Neutrophil (primary cell): ENCODE measurements around the gene C11orf16.
"Not testable (repeated sequence)": the region's sequence is repeated elsewhere in the genome, so short reads cannot be mapped to it uniquely, and the experiment has no call there.

Experiments
- H3K27ac ChIP-seq: fragments of 200-600 bp; sonication (generic); 2 replicates; pipeline ENCODE4 v1.5.1; 2016; ENCODE audit warnings: mild to moderate bottlenecking, moderate library complexity
- H3K27me3 ChIP-seq: fragments of 200-600 bp; sonication (generic); 2 replicates; pipeline ENCODE4 v1.6.0; 2016; ENCODE audit warnings: mild to moderate bottlenecking
- H3K36me3 ChIP-seq: fragments of 200-600 bp; sonication (generic); 2 replicates; pipeline ENCODE4 v1.5.1; 2017
- H3K4me1 ChIP-seq, 2 experiments: fragments of 200-600 bp in 1 of 2; sonication (generic) in 1 of 2; 1 replicate in 1 of 2; 2 replicates in 1 of 2; pipeline versions ENCODE4 v1.5.1 to v1.6.1; 2013 to 2016; ENCODE audit warnings: low read depth in 1 of 2, low read length in 1 of 2, mild to moderate bottlenecking in 1 of 2, moderate library complexity in 1 of 2; ENCODE audit not compliant: control insufficient read depth in 1 of 2, insufficient read depth in 1 of 2
- H3K4me3 ChIP-seq, 2 experiments: fragments of 200-600 bp in 1 of 2; sonication (generic) in 1 of 2; 1 replicate in 1 of 2; 2 replicates in 1 of 2; pipeline ENCODE4 v1.5.1; 2013 to 2016; ENCODE audit warnings: low read depth in 1 of 2, low read length in 1 of 2, mild to moderate bottlenecking in 1 of 2, moderate library complexity in 1 of 2
- H3K9me3 ChIP-seq: fragments of 200-600 bp; sonication (generic); 2 replicates; pipeline ENCODE4 v1.5.1; 2016
- TF ChIP-seq, protein P1 (sequence below): fragments of 200-600 bp; sonication (generic); IDR thresholded peaks from 2 replicates; pipeline ENCODE4 v1.5.1; 2016; ENCODE audit warnings: antibody characterized with exemption

C11orf16 gene, protein sequence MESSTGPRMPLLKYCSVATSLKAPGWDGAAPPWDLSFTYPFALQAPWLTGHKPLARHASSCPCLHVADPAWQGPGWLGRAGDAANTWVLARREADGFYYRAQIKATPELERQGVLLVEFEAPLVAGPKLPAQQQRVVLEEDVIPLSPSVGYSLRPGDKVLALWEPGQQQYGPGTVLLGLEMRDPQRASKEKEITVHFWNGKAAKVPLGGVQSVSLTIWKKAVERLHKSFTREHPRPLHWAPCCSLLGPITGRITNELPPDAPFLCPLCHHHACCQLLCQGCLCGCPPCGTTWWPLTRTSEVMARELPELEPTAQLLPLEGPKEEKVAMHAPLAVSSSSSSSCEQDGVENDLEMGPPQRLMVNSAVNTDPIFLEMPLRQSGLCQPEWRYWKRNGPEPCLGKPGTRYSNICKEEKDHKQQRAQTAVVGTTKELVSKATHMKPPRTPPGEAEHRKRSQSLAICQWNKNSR

DNA sequence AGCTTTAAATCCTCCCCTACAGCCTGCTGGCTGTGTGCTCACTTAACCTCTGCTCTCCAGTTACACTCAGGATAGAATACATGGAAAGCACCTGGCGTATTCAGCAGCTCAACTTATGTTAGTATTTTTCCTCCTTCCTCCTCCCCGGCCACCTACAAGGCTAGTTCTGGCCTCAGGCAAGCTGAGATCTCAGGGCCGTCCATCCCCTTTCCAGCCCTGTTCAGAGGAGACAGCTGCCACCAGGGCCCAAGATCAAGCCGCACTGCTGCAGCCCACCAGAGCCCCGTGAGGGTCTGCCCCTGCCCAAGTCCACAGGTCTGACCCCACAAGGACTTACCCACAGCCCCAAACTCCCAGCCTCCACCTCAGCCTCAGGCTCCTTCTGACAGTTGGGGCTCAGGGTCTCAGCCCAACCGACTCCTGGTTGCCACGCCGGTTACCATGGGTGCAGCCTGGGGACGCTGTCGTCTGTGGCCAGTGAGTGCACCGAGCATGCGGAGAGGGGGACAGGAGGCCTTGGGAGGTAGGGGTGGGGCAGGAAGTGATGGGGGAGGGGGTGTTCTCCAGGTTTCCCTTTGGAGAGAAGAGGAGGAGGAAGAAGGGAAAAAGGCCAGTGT, at the start of gene C11orf16:
C11orf16 (minus strand) TSS at position 384 of the 617 bp plus-strand sequence. CDS start 639 bp downstream, outside the sequence.
- no peaks in the 10 kb centered on the region for H3K9me3 ChIP-seq
- H3K4me1 ChIP-seq = no peaks in the 10 kb centered on the region
- no peak within 1 kb of the TSS for H3K27ac ChIP-seq
- TF ChIP-seq, protein P1, sequence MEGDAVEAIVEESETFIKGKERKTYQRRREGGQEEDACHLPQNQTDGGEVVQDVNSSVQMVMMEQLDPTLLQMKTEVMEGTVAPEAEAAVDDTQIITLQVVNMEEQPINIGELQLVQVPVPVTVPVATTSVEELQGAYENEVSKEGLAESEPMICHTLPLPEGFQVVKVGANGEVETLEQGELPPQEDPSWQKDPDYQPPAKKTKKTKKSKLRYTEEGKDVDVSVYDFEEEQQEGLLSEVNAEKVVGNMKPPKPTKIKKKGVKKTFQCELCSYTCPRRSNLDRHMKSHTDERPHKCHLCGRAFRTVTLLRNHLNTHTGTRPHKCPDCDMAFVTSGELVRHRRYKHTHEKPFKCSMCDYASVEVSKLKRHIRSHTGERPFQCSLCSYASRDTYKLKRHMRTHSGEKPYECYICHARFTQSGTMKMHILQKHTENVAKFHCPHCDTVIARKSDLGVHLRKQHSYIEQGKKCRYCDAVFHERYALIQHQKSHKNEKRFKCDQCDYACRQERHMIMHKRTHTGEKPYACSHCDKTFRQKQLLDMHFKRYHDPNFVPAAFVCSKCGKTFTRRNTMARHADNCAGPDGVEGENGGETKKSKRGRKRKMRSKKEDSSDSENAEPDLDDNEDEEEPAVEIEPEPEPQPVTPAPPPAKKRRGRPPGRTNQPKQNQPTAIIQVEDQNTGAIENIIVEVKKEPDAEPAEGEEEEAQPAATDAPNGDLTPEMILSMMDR = no peak
- no peaks in the 10 kb centered on the region for H3K27me3 ChIP-seq
- no peaks in the 10 kb centered on the region for H3K36me3 ChIP-seq
- no peak within 1 kb of the TSS for H3K4me3 ChIP-seq

DNA sequence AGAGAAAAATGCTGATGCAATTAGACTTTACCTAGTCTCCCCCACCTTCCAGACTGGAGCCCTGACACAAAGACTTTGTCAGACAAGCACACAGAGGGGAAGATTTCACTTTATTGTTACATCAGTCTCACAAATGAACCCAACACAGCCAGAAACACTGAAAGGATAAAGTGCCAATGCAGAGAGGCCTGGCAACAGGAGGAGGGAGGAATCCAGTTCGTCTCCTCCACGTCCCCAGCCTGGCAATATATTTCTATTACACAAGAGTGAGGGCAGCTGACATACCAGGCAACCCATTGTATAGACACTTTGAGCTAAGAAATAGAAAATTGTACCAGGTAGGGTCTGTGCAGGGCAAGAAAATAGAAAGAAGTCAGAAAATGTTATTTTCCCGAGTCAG, 47.7 kb upstream of the C11orf16 start:
- TF ChIP-seq, protein P1 = no peak
- H3K9me3 ChIP-seq = no peaks in the 10 kb centered on the region
- H3K36me3 ChIP-seq = no peaks in the 10 kb centered on the region
- no peaks in the 10 kb centered on the region for H3K27me3 ChIP-seq
- H3K4me1 ChIP-seq = no peaks in the 10 kb centered on the region
- no peak overlapping the region for H3K4me3 ChIP-seq
- no peak overlapping the region for H3K27ac ChIP-seq

DNA sequence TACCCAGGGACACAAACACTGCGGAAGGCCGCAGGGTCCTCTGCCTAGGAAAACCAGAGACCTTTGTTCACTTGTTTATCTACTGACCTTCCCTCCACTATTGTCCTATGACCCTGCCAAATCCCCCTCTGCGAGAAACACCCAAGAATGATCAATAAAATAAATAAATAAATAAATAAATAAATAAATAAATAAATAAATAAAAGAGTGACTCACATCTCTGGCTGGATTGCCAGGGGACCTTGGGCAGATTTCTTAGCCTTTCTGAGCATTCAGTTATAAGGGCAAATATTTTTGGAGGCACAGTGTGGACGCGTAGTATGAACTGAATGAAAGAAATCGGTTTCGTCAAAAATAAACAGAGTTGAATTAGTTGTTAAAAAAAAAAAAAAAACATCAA, 46.6 kb upstream of the C11orf16 start:
- not testable (repeated sequence) for H3K27me3 ChIP-seq, H3K9me3 ChIP-seq, H3K36me3 ChIP-seq, H3K4me3 ChIP-seq, H3K4me1 ChIP-seq, H3K27ac ChIP-seq

DNA sequence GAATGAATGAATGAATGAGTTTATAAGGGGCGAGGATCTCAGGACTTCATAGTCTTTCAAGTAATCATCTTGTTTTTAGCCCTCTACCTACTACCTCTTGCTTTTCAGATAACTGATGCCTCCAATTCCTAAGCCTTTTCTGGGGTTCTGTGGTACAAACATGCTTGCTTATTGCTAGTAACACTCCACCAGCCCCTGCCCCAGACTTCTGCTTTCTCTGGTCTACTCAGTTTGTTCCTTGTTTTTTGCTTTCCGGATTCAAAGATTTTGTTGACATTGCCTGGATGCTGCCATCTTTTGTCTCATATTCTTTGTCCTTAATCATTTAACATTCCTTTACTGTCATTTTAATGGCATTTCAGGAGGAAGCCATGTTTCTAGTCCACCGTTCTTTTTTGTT, 40.4 kb upstream of the C11orf16 start:
- H3K4me1 ChIP-seq = no peaks in the 10 kb centered on the region
- H3K9me3 ChIP-seq = no peaks in the 10 kb centered on the region
- H3K4me3 ChIP-seq = no peak overlapping the region
- TF ChIP-seq, protein P1 = no peak
- no peaks in the 10 kb centered on the region for H3K36me3 ChIP-seq
- no peaks in the 10 kb centered on the region for H3K27me3 ChIP-seq
- no peak overlapping the region for H3K27ac ChIP-seq

DNA sequence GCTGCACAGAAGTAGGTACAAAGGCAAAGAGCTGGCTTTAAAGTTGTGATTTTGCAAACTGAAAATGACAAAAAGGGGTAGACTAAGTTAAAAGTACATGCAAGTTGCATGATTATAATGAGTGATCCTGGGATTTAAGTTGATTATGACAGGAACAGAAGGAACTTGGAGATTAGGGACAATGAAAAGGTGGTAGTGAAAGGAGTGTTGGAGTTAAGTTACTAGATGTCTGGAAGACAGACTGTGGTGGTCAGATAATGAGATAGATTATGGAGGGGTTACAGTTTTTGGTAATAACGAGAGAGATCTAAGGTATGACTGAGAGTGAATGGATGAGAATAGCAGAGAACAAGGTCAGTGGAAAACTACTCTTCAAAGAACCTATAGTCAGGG, 39.2 kb upstream of the C11orf16 start:
- TF ChIP-seq, protein P1 = no peak
- no peak overlapping the region for H3K4me3 ChIP-seq

More for the DNA sequence above, 39.2 kb upstream of the C11orf16 start:
- no peak overlapping the region for H3K27ac ChIP-seq
- H3K27me3 ChIP-seq = no peaks in the 10 kb centered on the region
- no peaks in the 10 kb centered on the region for H3K4me1 ChIP-seq
- H3K36me3 ChIP-seq = no peaks in the 10 kb centered on the region
- H3K9me3 ChIP-seq = no peaks in the 10 kb centered on the region
